Measurements from ENCODE around the gene C6.

Gene C6

GRCh38 chr5:41213340-41213739 lies at the start of gene C6:
C6 (minus strand) TSS chr5:41213532; CDS start chr5:41203230, 10,302 bp downstream.
- no peak for DNase-seq (ENCODE audit: low read depth)
- TF ChIP-seq, protein P1, sequence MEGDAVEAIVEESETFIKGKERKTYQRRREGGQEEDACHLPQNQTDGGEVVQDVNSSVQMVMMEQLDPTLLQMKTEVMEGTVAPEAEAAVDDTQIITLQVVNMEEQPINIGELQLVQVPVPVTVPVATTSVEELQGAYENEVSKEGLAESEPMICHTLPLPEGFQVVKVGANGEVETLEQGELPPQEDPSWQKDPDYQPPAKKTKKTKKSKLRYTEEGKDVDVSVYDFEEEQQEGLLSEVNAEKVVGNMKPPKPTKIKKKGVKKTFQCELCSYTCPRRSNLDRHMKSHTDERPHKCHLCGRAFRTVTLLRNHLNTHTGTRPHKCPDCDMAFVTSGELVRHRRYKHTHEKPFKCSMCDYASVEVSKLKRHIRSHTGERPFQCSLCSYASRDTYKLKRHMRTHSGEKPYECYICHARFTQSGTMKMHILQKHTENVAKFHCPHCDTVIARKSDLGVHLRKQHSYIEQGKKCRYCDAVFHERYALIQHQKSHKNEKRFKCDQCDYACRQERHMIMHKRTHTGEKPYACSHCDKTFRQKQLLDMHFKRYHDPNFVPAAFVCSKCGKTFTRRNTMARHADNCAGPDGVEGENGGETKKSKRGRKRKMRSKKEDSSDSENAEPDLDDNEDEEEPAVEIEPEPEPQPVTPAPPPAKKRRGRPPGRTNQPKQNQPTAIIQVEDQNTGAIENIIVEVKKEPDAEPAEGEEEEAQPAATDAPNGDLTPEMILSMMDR (conservative IDR thresholded peaks at IDR 0.05; ENCODE audit: control insufficient read depth, insufficient read depth, low read depth, low read length): no peak
- H3K4me3 ChIP-seq (ENCODE audit: control insufficient read depth, low read depth, low read length): no peak within 1 kb of the TSS

DNA sequence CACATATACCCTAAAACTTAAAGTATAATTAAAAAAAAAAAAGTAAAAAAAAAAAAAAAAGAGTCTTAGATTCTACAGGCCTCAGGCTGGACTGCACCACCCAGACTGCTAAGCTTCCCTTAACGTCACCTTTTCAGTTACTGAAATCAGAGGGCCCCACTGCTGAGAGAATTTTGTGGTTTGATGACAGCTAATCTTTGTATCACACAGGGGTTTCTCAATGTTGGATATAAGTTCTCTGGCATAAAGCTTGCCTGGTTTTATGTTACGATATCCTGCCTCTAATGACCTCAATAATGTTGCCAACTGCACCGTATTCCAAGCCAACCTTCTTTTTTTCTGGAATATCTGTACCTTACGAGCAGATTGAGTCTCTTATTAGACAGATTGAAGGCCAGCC lies 43.1 kb upstream of the C6 start:
- TF ChIP-seq, protein P1 (conservative IDR thresholded peaks at IDR 0.05; ENCODE audit: control insufficient read depth, insufficient read depth, low read depth, low read length): no peak

GRCh38 chr5:41253109-41253508 lies 39.8 kb upstream of the C6 start:
- TF ChIP-seq, protein P1 (conservative IDR thresholded peaks at IDR 0.05; ENCODE audit: control insufficient read depth, insufficient read depth, low read depth, low read length): no peak
- DNase-seq (ENCODE audit: low read depth): no peak
- H3K4me3 ChIP-seq (ENCODE audit: control insufficient read depth, low read depth, low read length): no peak overlapping the region

More for the DNA sequence above, 43.1 kb upstream of the C6 start:
- peak; percentile 49 for DNase-seq (ENCODE audit: low read depth)
- H3K4me3 ChIP-seq (ENCODE audit: control insufficient read depth, low read depth, low read length): no peak overlapping the region

DNA sequence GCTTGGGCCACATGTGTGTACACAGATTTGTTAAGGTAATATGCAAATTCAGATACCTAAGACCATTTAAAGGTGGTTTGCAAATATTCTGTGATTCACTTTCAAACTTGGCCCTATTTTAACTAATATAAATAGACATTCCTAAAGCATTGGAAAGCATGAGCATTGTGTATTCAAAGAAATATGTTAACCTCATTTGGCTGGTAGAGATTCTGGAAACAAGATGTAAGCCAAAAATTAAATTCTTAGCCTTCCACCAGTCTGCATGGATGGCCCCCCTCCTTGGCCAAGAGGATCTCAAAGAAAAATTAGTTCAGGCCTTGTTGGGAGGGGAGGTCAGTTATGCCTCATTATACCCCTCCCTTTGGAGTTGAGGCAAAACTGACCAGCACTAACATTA lies 38.7 kb upstream of the C6 start:
- TF ChIP-seq, protein P1 (conservative IDR thresholded peaks at IDR 0.05; ENCODE audit: control insufficient read depth, insufficient read depth, low read depth, low read length): no peak
- no peak overlapping the region for H3K4me3 ChIP-seq (ENCODE audit: control insufficient read depth, low read depth, low read length)
- peak; percentile 11 for DNase-seq (ENCODE audit: low read depth)

- no peak for DNase-seq (ENCODE audit: low read depth)
- H3K4me3 ChIP-seq (ENCODE audit: control insufficient read depth, low read depth, low read length): no peak overlapping the region
- TF ChIP-seq, protein P1 (conservative IDR thresholded peaks at IDR 0.05; ENCODE audit: control insufficient read depth, insufficient read depth, low read depth, low read length): no peak
Observed at GRCh38 chr5:41250351-41250987, 37.1 kb upstream of the C6 start.

DNA sequence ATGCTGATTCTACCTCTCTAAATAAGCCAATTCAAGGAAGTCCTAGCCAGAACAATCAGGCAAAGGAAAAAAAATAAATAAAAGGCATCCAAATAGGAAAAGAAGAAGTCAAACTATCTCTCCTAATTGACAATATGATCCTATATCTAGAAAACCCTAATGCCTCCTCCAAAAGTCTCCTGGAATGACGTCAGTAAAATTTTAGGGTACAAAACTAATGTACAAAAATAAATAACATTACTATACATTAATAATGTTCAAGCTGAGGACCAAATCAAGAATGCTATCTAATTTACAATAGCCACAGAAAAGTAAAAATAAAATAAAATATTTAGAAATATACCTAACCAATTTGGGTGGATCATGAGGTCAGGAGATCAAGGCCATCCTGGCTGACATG lies 33.8 kb upstream of the C6 start:
- TF ChIP-seq, protein P1 (conservative IDR thresholded peaks at IDR 0.05; ENCODE audit: control insufficient read depth, insufficient read depth, low read depth, low read length): no peak
- DNase-seq (ENCODE audit: low read depth): no peak
- no peak overlapping the region for H3K4me3 ChIP-seq (ENCODE audit: control insufficient read depth, low read depth, low read length)
